Measurements from ENCODE around the gene SMAP1.

SMAP1 gene

DNA sequence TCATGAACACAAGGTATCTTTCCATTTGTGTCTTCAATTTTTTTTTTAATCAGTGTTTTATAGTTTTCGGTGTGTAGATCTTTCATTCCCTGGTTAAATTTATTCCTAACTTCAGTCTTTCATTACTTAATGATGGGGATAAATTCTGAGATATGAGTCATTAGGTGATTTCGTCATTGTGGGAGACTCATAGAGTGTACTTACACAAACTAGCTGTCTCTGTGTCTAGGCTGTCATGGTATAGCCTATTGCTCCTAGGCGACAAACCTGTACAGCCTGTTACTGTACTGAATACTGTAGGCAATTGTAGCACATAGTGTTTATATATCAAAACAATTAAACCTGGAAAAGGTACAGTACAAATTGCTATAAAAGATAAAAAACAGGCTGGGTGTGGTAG lies 42.1 kb downstream of the SMAP1 start:
- no peaks in the 10 kb centered on the region for H3K4me1 Mint-ChIP-seq
- peaks cover 20% of the 10 kb centered on the region for H3K9me3 Mint-ChIP-seq
- no peaks in the 10 kb centered on the region for H3K27me3 Mint-ChIP-seq (ENCODE audit: low read depth, poor library complexity)
- no peak overlapping the region for H3K27ac Mint-ChIP-seq
- no peak overlapping the region for H3K4me3 Mint-ChIP-seq
- TF ChIP-seq CTCF (IDR thresholded peaks at IDR 0.05) = no peak
- peaks cover 7% of the 10 kb centered on the region for H3K36me3 Mint-ChIP-seq (ENCODE audit: low read depth)
- no peak for DNase-seq

DNA sequence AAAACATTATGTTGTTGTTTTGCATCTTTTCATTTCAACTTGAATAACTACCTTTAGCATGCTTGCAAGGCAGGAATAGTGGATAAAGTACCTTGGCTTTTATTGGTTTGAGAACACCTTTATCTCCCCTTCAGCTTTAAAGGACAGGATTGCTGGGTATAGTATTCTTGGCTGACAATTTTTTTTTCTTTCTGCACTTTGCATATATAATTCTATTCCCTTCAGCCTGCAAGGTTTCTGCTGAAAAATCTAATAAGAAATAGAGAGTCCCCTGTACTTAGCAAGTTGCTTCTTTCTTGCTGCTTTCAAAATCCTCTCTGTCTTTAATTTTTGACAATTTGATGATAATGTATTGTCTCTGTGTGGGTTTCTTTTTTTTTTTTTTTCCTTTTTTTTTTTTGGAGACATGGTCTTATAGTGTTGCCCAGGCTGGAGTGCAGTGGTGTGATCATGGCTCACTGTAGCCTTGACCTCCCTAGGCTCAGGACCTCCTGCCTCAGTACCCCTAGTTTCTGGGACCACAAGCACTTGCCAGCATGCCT lies 47.1 kb downstream of the SMAP1 start:
- no peaks in the 10 kb centered on the region for H3K27me3 Mint-ChIP-seq (ENCODE audit: low read depth, poor library complexity)
- peaks cover 50% of the 10 kb centered on the region for H3K9me3 Mint-ChIP-seq

DNA sequence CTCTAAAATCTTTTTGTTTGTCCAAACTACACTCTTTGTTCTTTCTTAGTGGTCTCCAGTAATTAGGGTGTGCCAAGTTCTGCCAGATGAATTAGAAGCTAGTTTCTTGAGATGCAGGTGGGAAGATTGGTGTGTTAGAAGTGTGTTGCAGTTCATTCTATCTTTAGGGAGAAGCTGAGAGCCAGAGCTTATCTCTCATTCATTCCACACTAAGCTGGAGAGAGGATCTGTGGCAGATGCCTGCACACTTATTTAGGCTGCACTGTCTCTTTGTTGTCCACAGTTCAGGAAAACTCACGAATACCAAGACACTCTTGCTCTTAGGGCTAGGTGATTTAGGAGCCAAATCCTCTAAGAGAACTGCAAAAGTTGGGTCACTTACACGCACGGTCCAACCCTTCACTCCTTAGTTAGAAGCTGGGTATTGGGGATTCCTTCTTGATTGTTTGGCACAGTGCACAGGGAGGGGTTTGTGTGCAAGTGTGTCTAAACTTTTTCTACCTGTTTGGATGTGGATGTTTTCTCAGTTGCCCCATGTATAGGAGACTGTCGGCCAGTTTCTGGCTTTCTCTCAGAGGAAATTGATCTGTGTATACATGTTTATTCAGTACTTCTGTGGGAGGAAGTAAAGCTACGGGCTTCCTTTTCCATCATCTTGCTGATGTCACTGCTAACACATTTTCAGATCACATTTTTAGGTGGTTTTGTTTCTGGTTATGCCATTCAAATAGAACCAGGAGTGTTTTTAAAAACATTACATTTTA lies 49.5 kb downstream of the SMAP1 start:
- H3K27me3 Mint-ChIP-seq (ENCODE audit: low read depth, poor library complexity) = no peaks in the 10 kb centered on the region
- H3K4me1 Mint-ChIP-seq = no peaks in the 10 kb centered on the region
- peaks cover 54% of the 10 kb centered on the region for H3K9me3 Mint-ChIP-seq
- no peak overlapping the region for H3K4me3 Mint-ChIP-seq
- no peak overlapping the region for H3K27ac Mint-ChIP-seq
- DNase-seq = no peak
- TF ChIP-seq CTCF (IDR thresholded peaks at IDR 0.05) = no peak
- peaks cover 38% of the 10 kb centered on the region for H3K36me3 Mint-ChIP-seq (ENCODE audit: low read depth)

More for the DNA sequence above, 47.1 kb downstream of the SMAP1 start:
- peaks cover 28% of the 10 kb centered on the region for H3K36me3 Mint-ChIP-seq (ENCODE audit: low read depth)
- no peak for DNase-seq
- no peak overlapping the region for H3K4me3 Mint-ChIP-seq
- TF ChIP-seq CTCF (IDR thresholded peaks at IDR 0.05) = no peak
- H3K27ac Mint-ChIP-seq = no peak overlapping the region
- H3K4me1 Mint-ChIP-seq = no peaks in the 10 kb centered on the region

GRCh38 chr6:70724524-70724923 lies 56.8 kb downstream of the SMAP1 start:
- no peak for TF ChIP-seq CTCF (IDR thresholded peaks at IDR 0.05)
- H3K9me3 Mint-ChIP-seq = peaks cover 5% of the 10 kb centered on the region
- no peak overlapping the region for H3K4me3 Mint-ChIP-seq
- H3K27me3 Mint-ChIP-seq (ENCODE audit: low read depth, poor library complexity) = no peaks in the 10 kb centered on the region
- H3K4me1 Mint-ChIP-seq = no peaks in the 10 kb centered on the region
- no peak for DNase-seq
- H3K27ac Mint-ChIP-seq = no peak overlapping the region
- H3K36me3 Mint-ChIP-seq (ENCODE audit: low read depth) = peaks cover 13% of the 10 kb centered on the region

- Mint-ChIP-seq H3K27ac (no peak overlapping the region), H3K36me3 (ENCODE audit: low read depth) (peaks cover 8% of the 10 kb centered on the region)
Measured at GRCh38 chr6:70725817-70726415, 58.2 kb downstream of the SMAP1 start.

More at GRCh38 chr6:70725817-70726415, 58.2 kb downstream of the SMAP1 start:
- no peak for DNase-seq
- H3K4me3 Mint-ChIP-seq = no peak overlapping the region
- no peak for TF ChIP-seq CTCF (IDR thresholded peaks at IDR 0.05)
- H3K9me3 Mint-ChIP-seq = peaks cover 4% of the 10 kb centered on the region
- no peaks in the 10 kb centered on the region for H3K4me1 Mint-ChIP-seq
- H3K27me3 Mint-ChIP-seq (ENCODE audit: low read depth, poor library complexity) = no peaks in the 10 kb centered on the region
